DMS79 treated with DMSO at 0.1 percent for 48 hours (cell line): ENCODE results near the gene GRM7.

ENCODE experiments used
- DNase-seq: peaks from one replicate; lab custom pipeline; 2025; lab: John Stamatoyannopoulos, UW

Gene GRM7

GRCh38 chr3:7581831-7582230 is 720.9 kb downstream of the GRM7 start:
- DNase-seq, result no peak

GRCh38 chr3:7585052-7585451 is 724.1 kb downstream of the GRM7 start:
- DNase-seq, result no peak

GRCh38 chr3:7588236-7588635 is 727.3 kb downstream of the GRM7 start:
- DNase-seq, result no peak

GRCh38 chr3:7589526-7589925 is 728.6 kb downstream of the GRM7 start:
- no peak for DNase-seq

- DNase-seq, result no peak
Observed at GRCh38 chr3:7602297-7602696, 741.4 kb downstream of the GRM7 start.

- no peak for DNase-seq
Observed at GRCh38 chr3:7607083-7607482, 746.2 kb downstream of the GRM7 start.

GRCh38 chr3:7607676-7608075 is 746.8 kb downstream of the GRM7 start:
- DNase-seq, result no peak

GRCh38 chr3:7610634-7611033 is 749.7 kb downstream of the GRM7 start:
- DNase-seq, result no peak

GRCh38 chr3:7615043-7615442 is 754.1 kb downstream of the GRM7 start:
- DNase-seq, result no peak

GRCh38 chr3:7618606-7619005 is 757.7 kb downstream of the GRM7 start:
- DNase-seq, result no peak

GRCh38 chr3:7620401-7620800 is 759.5 kb downstream of the GRM7 start:
- DNase-seq, result no peak

- DNase-seq, result no peak
Observed at GRCh38 chr3:7621046-7621630, 760.2 kb downstream of the GRM7 start.

GRCh38 chr3:7621651-7622050 is 760.7 kb downstream of the GRM7 start:
- DNase-seq, result no peak

- DNase-seq, result no peak
Observed at GRCh38 chr3:7625021-7625420, 764.1 kb downstream of the GRM7 start.

GRCh38 chr3:7630351-7630911 is 769.5 kb downstream of the GRM7 start:
- no peak for DNase-seq

GRCh38 chr3:7630925-7631324 is 770.0 kb downstream of the GRM7 start:
- DNase-seq, result no peak

GRCh38 chr3:7632305-7632704 is 771.4 kb downstream of the GRM7 start:
- DNase-seq, result no peak

- DNase-seq, result no peak
Observed at GRCh38 chr3:7637694-7638093, 776.8 kb downstream of the GRM7 start.

- DNase-seq, result no peak
Observed at GRCh38 chr3:7638103-7638502, 777.2 kb downstream of the GRM7 start.

- DNase-seq, result no peak
Observed at GRCh38 chr3:7640787-7641186, 779.9 kb downstream of the GRM7 start.

GRCh38 chr3:7646851-7647250 is 785.9 kb downstream of the GRM7 start:
- no peak for DNase-seq

- no peak for DNase-seq
Observed at GRCh38 chr3:7650466-7650865, 789.6 kb downstream of the GRM7 start.

- DNase-seq, result no peak
Observed at GRCh38 chr3:7651274-7651673, 790.4 kb downstream of the GRM7 start.
